Left renal cortex interstitium (tissue), 4 donors: ENCODE results near the gene E4F1. TPM values are rescaled to one million over a fixed set of nuclear protein-coding genes. Genes with fewer than 3 reads are reported as not detected.

Experiments used
- DNase-seq, 4 donors: peaks; one replicate each; pipeline ENCODE4 v3.0.0-alpha.2; 2013; ENCODE audit warnings: low read depth in 4 of 4, low spot score in 2 of 4, missing footprints in 1 of 4
- polyA plus RNA-seq, 4 donors: library from polyadenylated mRNA; unstranded; fragments of 120-200 nt; gene quantifications; one replicate each; pipeline ENCODE4 v1.2.1, GENCODE V29; 2013; ENCODE audit not compliant: insufficient read length in 4 of 4

E4F1 gene
- polyA plus RNA-seq, 4 donors = 14.7 to 25.8 (median 22.3) TPM

GRCh38 chr16:2228161-2228824, 4.9 kb downstream of the E4F1 start:
- DNase-seq = no peak

DNA sequence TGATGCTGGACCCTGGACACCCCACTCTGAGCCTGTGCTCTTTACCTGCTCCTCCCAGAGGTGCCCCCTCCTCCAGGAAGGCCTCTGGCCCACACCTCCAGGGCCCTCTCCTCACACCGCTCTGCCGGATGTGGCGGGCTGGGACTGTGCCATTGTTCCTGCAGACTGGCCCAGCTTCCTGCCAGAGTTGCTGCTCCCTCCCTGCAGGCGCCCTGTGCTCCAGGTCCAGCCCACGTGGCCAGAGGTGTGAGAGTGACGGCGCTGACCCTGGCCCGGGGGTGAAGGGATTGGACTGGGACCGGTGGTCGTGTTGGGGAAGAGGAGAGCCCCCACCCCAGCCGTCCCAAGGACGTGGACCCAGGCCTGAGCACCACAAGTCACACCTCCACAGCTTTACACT, 5.7 kb downstream of the E4F1 start:
- no peak for DNase-seq

- DNase-seq = no peak
Measured at GRCh38 chr16:2229632-2230250, 6.3 kb downstream of the E4F1 start.

DNA sequence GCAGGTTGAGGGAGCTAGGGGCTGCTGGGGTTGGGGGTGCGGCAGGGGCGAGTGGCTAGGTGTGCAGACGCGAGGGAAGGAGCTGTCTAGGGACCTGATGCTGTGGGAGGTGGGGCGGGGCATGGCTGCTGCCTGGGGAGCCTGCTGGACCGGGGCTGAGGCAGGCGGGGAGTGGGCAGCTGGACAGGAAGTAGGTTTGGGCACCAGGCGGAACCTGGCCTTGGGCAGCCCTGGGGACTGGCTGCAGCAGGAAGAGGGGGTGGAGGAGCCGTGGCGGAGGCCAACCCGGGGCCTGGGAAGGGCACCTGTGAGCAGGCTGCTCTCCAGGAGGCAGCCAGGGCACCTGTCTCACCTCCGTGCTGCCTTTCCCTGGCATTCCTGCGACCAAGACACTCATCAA, 7.0 kb downstream of the E4F1 start:
- DNase-seq = no peak

GRCh38 chr16:2231016-2231931, 7.9 kb downstream of the E4F1 start:
- no peak for DNase-seq

DNA sequence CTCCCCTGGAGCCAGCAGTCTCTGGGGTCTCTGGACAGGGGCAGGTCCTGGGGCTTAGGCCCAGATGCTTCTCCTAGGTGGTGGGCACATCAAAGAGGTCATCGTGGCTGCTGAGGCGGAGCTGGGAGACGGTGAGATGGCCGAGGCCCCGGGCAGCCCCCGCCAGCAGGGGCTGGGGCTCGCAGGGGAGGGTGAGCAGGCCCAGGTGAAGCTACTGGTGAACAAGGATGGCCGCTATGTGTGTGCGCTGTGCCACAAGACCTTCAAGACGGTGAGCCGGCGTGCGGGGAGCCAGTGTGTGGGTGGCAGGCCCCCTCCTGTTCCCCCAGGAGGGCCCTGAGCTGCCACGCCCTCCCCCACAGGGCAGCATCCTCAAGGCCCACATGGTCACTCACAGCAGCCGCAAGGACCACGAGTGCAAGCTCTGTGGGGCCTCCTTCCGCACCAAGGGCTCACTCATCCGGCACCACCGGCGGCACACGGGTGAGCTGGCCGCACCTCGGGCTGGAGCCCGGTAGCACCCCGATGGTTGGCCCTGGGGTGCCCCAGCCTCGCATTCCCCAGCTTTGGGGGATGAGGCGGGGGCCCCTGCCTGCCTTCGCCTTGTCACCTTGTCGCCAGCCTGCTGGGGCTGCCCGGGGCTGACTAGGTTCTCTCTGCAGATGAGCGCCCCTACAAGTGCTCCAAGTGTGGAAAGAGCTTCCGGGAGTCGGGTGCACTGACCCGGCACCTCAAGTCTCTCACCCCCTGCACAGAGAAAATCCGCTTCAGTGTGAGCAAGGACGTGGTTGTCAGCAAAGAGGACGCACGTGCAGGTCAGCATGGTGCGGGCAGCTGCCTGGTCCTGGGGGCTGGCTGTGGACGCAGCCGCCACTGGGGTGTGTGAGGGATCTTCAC, 9.0 kb downstream of the E4F1 start:
- no peak for DNase-seq

GRCh38 chr16:2233046-2233775, 9.8 kb downstream of the E4F1 start:
- no peak for DNase-seq

- DNase-seq = no peak
Measured at GRCh38 chr16:2233872-2234812, 10.8 kb downstream of the E4F1 start.

DNA sequence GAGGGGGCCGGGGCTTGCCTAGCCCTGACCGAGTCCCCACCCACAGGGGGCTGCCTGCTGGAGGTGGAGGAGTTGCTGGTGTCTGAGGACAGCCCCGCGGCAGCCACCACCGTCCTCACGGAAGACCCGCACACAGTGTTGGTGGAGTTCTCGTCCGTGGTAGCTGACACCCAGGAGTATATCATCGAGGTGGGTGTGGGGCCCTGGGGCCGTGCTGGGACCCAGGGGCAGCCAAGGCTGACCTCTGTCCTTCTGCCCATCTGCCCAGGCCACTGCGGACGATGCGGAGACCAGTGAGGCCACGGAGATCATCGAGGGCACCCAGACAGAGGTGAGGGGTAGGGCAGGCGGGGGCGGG, 11.4 kb downstream of the E4F1 start:
- no peak for DNase-seq

DNA sequence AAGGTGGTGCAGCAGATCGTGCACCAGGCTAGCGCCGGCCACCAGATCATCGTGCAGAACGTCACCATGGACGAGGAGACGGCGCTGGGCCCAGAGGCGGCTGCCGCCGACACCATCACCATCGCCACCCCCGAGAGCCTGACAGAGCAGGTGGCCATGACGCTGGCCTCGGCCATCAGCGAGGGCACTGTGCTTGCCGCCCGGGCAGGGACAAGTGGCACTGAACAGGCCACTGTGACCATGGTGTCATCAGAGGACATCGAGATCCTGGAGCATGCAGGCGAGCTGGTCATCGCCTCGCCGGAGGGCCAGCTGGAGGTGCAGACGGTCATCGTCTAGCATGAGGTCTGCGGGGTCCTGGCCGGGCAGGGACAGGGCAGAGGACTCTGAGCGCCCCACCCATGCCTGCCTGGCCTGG, 11.9 kb downstream of the E4F1 start:
- no peak for DNase-seq

DNA sequence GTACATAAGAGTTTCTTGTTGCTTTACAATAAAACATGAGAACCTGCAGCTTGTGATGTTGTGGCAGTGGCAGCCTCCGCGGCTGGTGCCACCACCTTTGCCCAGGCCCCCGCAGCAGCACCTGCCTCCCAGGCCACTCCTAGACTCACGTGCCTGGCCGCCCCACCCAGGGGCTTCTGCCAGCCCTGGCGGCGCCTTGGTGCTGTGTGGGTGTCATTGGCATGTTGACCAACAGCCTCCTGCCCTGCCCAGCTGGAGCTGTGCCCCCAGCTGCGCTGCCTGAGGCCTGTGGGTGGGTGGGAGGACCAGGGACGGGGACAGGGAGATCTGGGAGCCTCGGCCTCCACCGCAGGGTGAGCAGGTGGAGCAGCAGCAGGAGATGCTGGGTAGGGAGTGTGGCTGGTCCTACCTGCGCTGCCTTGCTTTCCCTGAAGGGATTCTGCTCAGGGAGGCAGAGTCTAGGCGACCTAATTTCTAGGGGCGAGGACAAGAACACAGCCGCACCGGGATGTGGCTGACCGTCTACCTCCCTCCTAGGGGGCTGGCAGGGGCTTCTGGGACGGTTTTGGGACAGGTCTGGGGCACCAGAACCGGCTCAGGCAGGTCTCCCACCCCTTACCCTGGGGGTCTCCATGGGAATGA, 12.4 kb downstream of the E4F1 start:
- DNase-seq = no peak

- no peak for DNase-seq
Measured at GRCh38 chr16:2236337-2237101, 13.1 kb downstream of the E4F1 start, which contains the start of gene DNASE1L2. DNASE1L2 (plus strand) TSS chr16:2236444; CDS start chr16:2236817, 373 bp downstream.

GRCh38 chr16:2237102-2237482, 13.7 kb downstream of the E4F1 start:
- no peak for DNase-seq

DNA sequence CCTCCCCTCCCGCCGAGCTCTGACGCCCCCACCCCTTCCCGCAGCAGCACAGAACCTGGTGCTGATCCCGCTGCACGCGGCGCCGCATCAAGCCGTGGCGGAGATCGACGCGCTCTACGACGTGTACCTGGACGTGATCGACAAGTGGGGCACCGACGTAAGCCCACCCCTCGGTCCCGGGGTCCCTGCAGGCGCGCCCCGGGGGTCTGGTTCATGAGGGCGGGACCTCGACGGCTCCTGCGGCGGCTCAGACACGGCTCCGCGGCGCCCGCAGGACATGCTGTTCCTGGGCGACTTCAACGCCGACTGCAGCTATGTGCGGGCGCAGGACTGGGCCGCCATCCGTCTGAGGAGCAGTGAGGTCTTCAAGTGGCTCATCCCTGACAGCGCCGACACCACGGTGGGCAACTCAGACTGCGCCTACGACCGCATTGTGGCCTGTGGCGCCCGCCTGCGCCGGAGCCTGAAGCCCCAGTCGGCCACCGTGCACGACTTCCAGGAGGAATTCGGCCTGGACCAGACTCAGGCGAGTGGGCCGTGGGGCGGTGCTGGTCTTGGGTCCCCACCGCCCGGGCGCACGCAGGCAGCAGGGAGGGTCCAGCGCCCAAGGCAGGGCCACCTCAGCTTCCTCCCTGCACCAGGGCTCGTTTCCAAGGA, 14.2 kb downstream of the E4F1 start:
- no peak for DNase-seq

- no peak for DNase-seq
Measured at GRCh38 chr16:2238150-2238837, 14.9 kb downstream of the E4F1 start.
